GM23248 (cell line): Measurements from ENCODE around the gene SLC46A1.

Source experiments
- EZH2 ChIP-seq: fragments of 200-600 bp; sonication (generic); IDR thresholded peaks from 2 replicates; pipeline ENCODE4 v1.6.1; 2018; ENCODE audit warnings: antibody characterized with exemption, mild to moderate bottlenecking; ENCODE audit not compliant: insufficient read depth, poor library complexity, severe bottlenecking
- EZH2phosphoT487 ChIP-seq: fragments of 200-600 bp; sonication (generic); IDR thresholded peaks from 2 replicates; pipeline ENCODE4 v1.6.1; 2018; ENCODE audit warnings: antibody characterized with exemption, moderate library complexity, mild to moderate bottlenecking, low read depth; ENCODE audit not compliant: insufficient read depth

GRCh38 chr17:28370744-28371103 is 35.3 kb downstream of the SLC46A1 start:
- TF ChIP-seq EZH2 (no peak), EZH2phosphoT487 (no peak)
